Naive thymus-derived CD4-positive, alpha-beta T cell (primary cell): ENCODE data around the gene IL17RE. TPM values are rescaled to one million over a fixed set of nuclear protein-coding genes. Genes with fewer than 3 reads are reported as not detected.
"Not testable (repeated sequence)": the region's sequence is repeated elsewhere in the genome, so short reads cannot be mapped to it uniquely, and the experiment has no call there.

ENCODE experiments used
- ATAC-seq: fragments of 150-1000 bp; cut with Tn5 transposase; 2 replicates; pipeline ENCODE4 v1.10.0; 2021; ENCODE audit warnings: mild to moderate bottlenecking, moderate library complexity
- CTCF ChIA-PET: fragments of 350-600 bp; sonication (Branson Sonifier 250); formaldehyde crosslinking; loops from one replicate; lab custom pipeline; 2021; ENCODE audit warnings: antibody characterized with exemption; lab: Charles Lee
- POLR2A ChIA-PET: fragments of 350-600 bp; sonication (Branson Sonifier 250); formaldehyde crosslinking; loops from one replicate; lab custom pipeline; 2021; ENCODE audit warnings: antibody characterized with exemption, inconsistent platforms; lab: Charles Lee
- DNase-seq, 9 donors: peaks; one replicate each; pipeline versions ENCODE4 v3.0.0 to v3.0.0-alpha.2; 2020 to 2022; ENCODE audit warnings: mixed read lengths in 1 of 9
- H3K27ac ChIP-seq: one replicate; pipeline ENCODE4 v1.7.0; 2013; ENCODE audit warnings: mild to moderate bottlenecking, low read depth, low read length, moderate library complexity
- H3K27me3 ChIP-seq, 2 donors: one replicate each; pipeline ENCODE4 v1.7.0; 2013; ENCODE audit warnings: low read length in 2 of 2, mild to moderate bottlenecking in 2 of 2, moderate library complexity in 2 of 2; ENCODE audit not compliant: control insufficient read depth in 2 of 2, insufficient read depth in 2 of 2
- H3K36me3 ChIP-seq, 3 experiments: 1 replicate in 2 of 3; 2 replicates in 1 of 3; pipeline ENCODE4 v1.7.0; 2013; ENCODE audit warnings: low read length in 3 of 3, mild to moderate bottlenecking in 3 of 3, moderate library complexity in 1 of 3; ENCODE audit not compliant: insufficient read depth in 3 of 3, control insufficient read depth in 2 of 3
- H3K4me1 ChIP-seq, 2 donors: one replicate each; pipeline ENCODE4 v1.7.0; 2013; ENCODE audit warnings: low read length in 2 of 2, mild to moderate bottlenecking in 2 of 2, moderate library complexity in 1 of 2; ENCODE audit not compliant: control insufficient read depth in 2 of 2, insufficient read depth in 2 of 2
- H3K4me3 ChIP-seq: 2 replicates; pipeline ENCODE4 v1.7.0; 2013; ENCODE audit warnings: mild to moderate bottlenecking, low read length
- H3K9me3 ChIP-seq, 3 experiments: 1 replicate in 2 of 3; 2 replicates in 1 of 3; pipeline ENCODE4 v1.7.0; 2013; ENCODE audit warnings: low read length in 3 of 3; ENCODE audit not compliant: control insufficient read depth in 2 of 3
- H3K27ac Mint-ChIP-seq, 9 donors: one replicate each; pipeline ENCODE4 v1.8.0; 2020 to 2022; ENCODE audit warnings: mixed read lengths in 9 of 9, mild to moderate bottlenecking in 8 of 9, moderate library complexity in 5 of 9, inconsistent platforms in 2 of 9
- H3K27me3 Mint-ChIP-seq, 5 donors: one replicate each; pipeline ENCODE4 v1.8.0; 2021 to 2022; ENCODE audit warnings: mixed read lengths in 5 of 5, mild to moderate bottlenecking in 1 of 5
- H3K36me3 Mint-ChIP-seq, 5 donors: one replicate each; pipeline ENCODE4 v1.8.0; 2020 to 2022; ENCODE audit warnings: mixed read lengths in 5 of 5, mild to moderate bottlenecking in 3 of 5, inconsistent platforms in 1 of 5
- H3K4me1 Mint-ChIP-seq, 7 donors: one replicate each; pipeline ENCODE4 v1.8.0; 2020 to 2022; ENCODE audit warnings: mixed read lengths in 7 of 7, mild to moderate bottlenecking in 3 of 7, inconsistent platforms in 1 of 7
- H3K4me3 Mint-ChIP-seq, 10 donors: one replicate each; pipeline ENCODE4 v1.8.0; 2020 to 2022; ENCODE audit warnings: mild to moderate bottlenecking in 10 of 10, mixed read lengths in 10 of 10, moderate library complexity in 6 of 10, inconsistent platforms in 2 of 10
- H3K9me3 Mint-ChIP-seq, 11 donors: one replicate each; pipeline ENCODE4 v1.8.0; 2020 to 2022; ENCODE audit warnings: mixed read lengths in 11 of 11, mild to moderate bottlenecking in 4 of 11, inconsistent platforms in 1 of 11, moderate library complexity in 1 of 11
- intact Hi-C, 2 donors: fragments of 100-400 bp; cut with micrococcal nuclease; formaldehyde crosslinking; loops; one replicate each; pipeline ENCODE4 v1.15.1; 2023
- polyA plus RNA-seq, 2 donors: library from polyadenylated mRNA; unstranded; fragments of 300-500 nt; fragmentation: Illumina TruSeq; gene quantifications; one replicate each; pipeline ENCODE4 v1.2.3, GENCODE V29; 2021
- total RNA-seq, 6 experiments: library from RNA in 5 of 6; stranded (reverse) in 5 of 6; gene quantifications; 1 replicate in 5 of 6; 2 replicates in 1 of 6; pipeline ENCODE4 v1.2.3 and lab custom pipeline; 2021 to 2026

Gene IL17RE
- 1 to 10 TPM in 2 of 5 experiments, under 1 TPM in 3; 0.19 to 2.2 (median 0.38) TPM for total RNA-seq
- not detected for polyA plus RNA-seq
- not detected for total RNA-seq (lab: John Stamatoyannopoulos, UW)

- Mint-ChIP-seq H3K27me3 (no peaks in the 10 kb centered on the region), H3K9me3 (no peaks in the 10 kb centered on the region), H3K4me1 (peaks cover 18 to 42% (median 32%) of the 10 kb centered on the region in 7 donors), H3K36me3 (peaks cover 0 to 1% (median 0%) of the 10 kb centered on the region in 5 donors), H3K27ac (peak within 1 kb of the TSS in 4 of 9 donors; percentile 42 to 76 (median 62)), H3K4me3 (peak within 1 kb of the TSS in 7 of 10 donors; percentile 23 to 66 (median 37))
- no peak within 1 kb of the TSS for H3K4me3 ChIP-seq
- H3K36me3 ChIP-seq, result no peaks in the 10 kb centered on the region
- DNase-seq, result no peak
- H3K27me3 ChIP-seq, result no peaks in the 10 kb centered on the region
- ATAC-seq, result peak; percentile 38
- CTCF ChIA-PET, result interaction anchor here (0.6 to 0.8 kb wide), 2 partner anchors 9 to 292 kb away, joined by 3 read pairs; no protein-coding TSS in a partner anchor
- H3K9me3 ChIP-seq, result no peaks in the 10 kb centered on the region
- POLR2A ChIA-PET, result interaction anchor here (1.0 to 2.1 kb wide), 4 partner anchors 9 to 31 kb away, joined by 3 to 10 read pairs (median 4); partner anchors contain the start of genes CRELD1 and JAGN1
- intact Hi-C loops, result loop anchor here in 1 of 2 donors (1.0 kb wide), 2 partner anchors 12 to 125 kb away; partner anchors contain the start of gene JAGN1
- H3K27ac ChIP-seq, result no peak within 1 kb of the TSS
- peaks cover 10 to 13% of the 10 kb centered on the region in 2 donors for H3K4me1 ChIP-seq
These were observed at the start of gene IL17RE for GRCh38 chr3:9902372-9903237. Gene IL17RE, plus strand, starts transcription at chr3:9902848. Its CDS starts 85 bp downstream, at chr3:9902933.

GRCh38 chr3:9854291-9854940, 48.2 kb upstream of the IL17RE start:
- POLR2A ChIA-PET, H3K27ac Mint-ChIP-seq, H3K9me3 ChIP-seq, H3K36me3 Mint-ChIP-seq, H3K4me1 ChIP-seq, intact Hi-C loops, H3K9me3 Mint-ChIP-seq, CTCF ChIA-PET, H3K27me3 ChIP-seq, ATAC-seq, H3K36me3 ChIP-seq, H3K4me3 Mint-ChIP-seq, H3K4me3 ChIP-seq, DNase-seq, H3K27ac ChIP-seq: not testable (repeated sequence)
- Mint-ChIP-seq H3K27me3 (peaks cover 0 to 30% (median 0%) of the 10 kb centered on the region in 5 donors), H3K4me1 (peaks cover 0 to 11% (median 0%) of the 10 kb centered on the region in 7 donors)

GRCh38 chr3:9855594-9855993, 47.1 kb upstream of the IL17RE start:
- POLR2A ChIA-PET, result no interaction called here
- peaks cover 0 to 30% (median 0%) of the 10 kb centered on the region in 5 donors for H3K27me3 Mint-ChIP-seq
- intact Hi-C loops, result no loop called here

GRCh38 chr3:9859530-9860025, 43.1 kb upstream of the IL17RE start:
- H3K4me1 ChIP-seq, result peaks cover 0 to 3% of the 10 kb centered on the region in 2 donors

More at GRCh38 chr3:9855594-9855993, 47.1 kb upstream of the IL17RE start:
- Histone ChIP-seq H3K27ac (no peak overlapping the region), H3K9me3 (no peaks in the 10 kb centered on the region), H3K4me1 (no peaks in the 10 kb centered on the region), H3K4me3 (no peak overlapping the region), H3K27me3 (no peaks in the 10 kb centered on the region), H3K36me3 (no peaks in the 10 kb centered on the region)
- no peaks in the 10 kb centered on the region for H3K9me3 Mint-ChIP-seq
- ATAC-seq, result no peak
- no peaks in the 10 kb centered on the region for H3K36me3 Mint-ChIP-seq
- CTCF ChIA-PET, result no interaction called here
- H3K4me3 Mint-ChIP-seq, result no peak overlapping the region
- peaks cover 0 to 11% (median 0%) of the 10 kb centered on the region in 7 donors for H3K4me1 Mint-ChIP-seq
- DNase-seq, result no peak
- H3K27ac Mint-ChIP-seq, result no peak overlapping the region

GRCh38 chr3:9861201-9861600, 41.4 kb upstream of the IL17RE start:
- peaks cover 0 to 19% (median 0%) of the 10 kb centered on the region in 7 donors for H3K4me1 Mint-ChIP-seq
- DNase-seq (no peak), ATAC-seq (no peak)
- ChIA-PET CTCF (no interaction called here), POLR2A (no interaction called here)
- Histone ChIP-seq H3K36me3 (no peaks in the 10 kb centered on the region), H3K4me1 (peaks cover 0 to 3% of the 10 kb centered on the region in 2 donors), H3K4me3 (no peak overlapping the region), H3K27me3 (no peaks in the 10 kb centered on the region), H3K9me3 (no peaks in the 10 kb centered on the region), H3K27ac (no peak overlapping the region)
- intact Hi-C loops, result no loop called here
- no peaks in the 10 kb centered on the region for H3K9me3 Mint-ChIP-seq
- peaks cover 4 to 16% (median 7%) of the 10 kb centered on the region in 5 donors for H3K27me3 Mint-ChIP-seq
- H3K27ac Mint-ChIP-seq, result no peak overlapping the region
- H3K36me3 Mint-ChIP-seq, result no peaks in the 10 kb centered on the region
- H3K4me3 Mint-ChIP-seq, result no peak overlapping the region

More at GRCh38 chr3:9859530-9860025, 43.1 kb upstream of the IL17RE start:
- ChIA-PET POLR2A (no interaction called here), CTCF (no interaction called here)
- no peak for DNase-seq
- Mint-ChIP-seq H3K4me3 (no peak overlapping the region), H3K9me3 (no peaks in the 10 kb centered on the region), H3K4me1 (peaks cover 0 to 22% (median 0%) of the 10 kb centered on the region in 7 donors), H3K27ac (no peak overlapping the region), H3K27me3 (peaks cover 4 to 18% (median 7%) of the 10 kb centered on the region in 5 donors), H3K36me3 (no peaks in the 10 kb centered on the region)
- ATAC-seq, result no peak
- intact Hi-C loops, result no loop called here
- Histone ChIP-seq H3K27me3 (no peaks in the 10 kb centered on the region), H3K4me3 (no peak overlapping the region), H3K36me3 (no peaks in the 10 kb centered on the region), H3K27ac (no peak overlapping the region), H3K9me3 (no peaks in the 10 kb centered on the region)

- ChIA-PET CTCF (no interaction called here), POLR2A (no interaction called here)
- ATAC-seq (peak; percentile 24), DNase-seq (no peak)
- H3K9me3 Mint-ChIP-seq, result no peaks in the 10 kb centered on the region
- Histone ChIP-seq H3K4me1 (peaks cover 0 to 3% of the 10 kb centered on the region in 2 donors), H3K36me3 (no peaks in the 10 kb centered on the region), H3K9me3 (no peaks in the 10 kb centered on the region), H3K27ac (no peak overlapping the region), H3K4me3 (no peak overlapping the region), H3K27me3 (no peaks in the 10 kb centered on the region)
- peak overlapping the region in 3 of 10 donors; percentile 10 to 67 (median 48) for H3K4me3 Mint-ChIP-seq
- intact Hi-C loops, result no loop called here
- H3K36me3 Mint-ChIP-seq, result no peaks in the 10 kb centered on the region
- peaks cover 4 to 16% (median 7%) of the 10 kb centered on the region in 5 donors for H3K27me3 Mint-ChIP-seq
- H3K27ac Mint-ChIP-seq, result peak overlapping the region in 1 of 9 donors; percentile 28
- peaks cover 0 to 19% (median 0%) of the 10 kb centered on the region in 7 donors for H3K4me1 Mint-ChIP-seq
These were observed 41.0 kb upstream of the IL17RE start for GRCh38 chr3:9861626-9862130.
